Osteocyte (in vitro differentiated cells): Measurements from ENCODE around the gene PLCB3. TPM values are rescaled to one million over a fixed set of nuclear protein-coding genes. Genes with fewer than 3 reads are reported as not detected.

Experiments
- DNase-seq: peaks from one replicate; pipeline ENCODE4 v3.0.0; 2021; ENCODE audit warnings: mixed read lengths; ENCODE audit not compliant: unreplicated experiment; ENCODE audit errors: extremely low spot score
- H3K27ac Mint-ChIP-seq: one replicate; pipeline ENCODE4 v1.8.0; 2021; ENCODE audit warnings: mild to moderate bottlenecking, mixed read lengths; ENCODE audit not compliant: unreplicated experiment
- H3K27me3 Mint-ChIP-seq: one replicate; pipeline ENCODE4 v1.8.0; 2021; ENCODE audit warnings: mixed read lengths; ENCODE audit not compliant: unreplicated experiment
- H3K36me3 Mint-ChIP-seq: one replicate; pipeline ENCODE4 v1.8.0; 2021; ENCODE audit warnings: mixed read lengths; ENCODE audit not compliant: unreplicated experiment
- H3K4me1 Mint-ChIP-seq: one replicate; pipeline ENCODE4 v1.8.0; 2021; ENCODE audit warnings: mixed read lengths; ENCODE audit not compliant: unreplicated experiment
- H3K4me3 Mint-ChIP-seq: one replicate; pipeline ENCODE4 v1.8.0; 2021; ENCODE audit warnings: mild to moderate bottlenecking, moderate library complexity, mixed read lengths; ENCODE audit not compliant: unreplicated experiment
- H3K9me3 Mint-ChIP-seq: one replicate; pipeline ENCODE4 v1.8.0; 2021; ENCODE audit warnings: mixed read lengths; ENCODE audit not compliant: unreplicated experiment
- total RNA-seq: library from RNA; stranded (reverse); gene quantifications from 2 replicates; pipeline ENCODE4 v1.2.1, GENCODE V29; 2021
- TF ChIP-seq, protein P1 (sequence below): fragments of 200-600 bp; sonication (generic); IDR thresholded peaks from 2 replicates; pipeline ENCODE4 v1.5.0; 2021; ENCODE audit warnings: antibody characterized with exemption, mild to moderate bottlenecking, moderate library complexity

The PLCB3 gene
- total RNA-seq, 1 donor from 2014 or later = 32.0 TPM

- Mint-ChIP-seq H3K27ac (peak overlapping the region; percentile 34), H3K4me3 (peak overlapping the region; percentile 53), H3K4me1 (peaks cover 22% of the 10 kb centered on the region), H3K36me3 (no peaks in the 10 kb centered on the region), H3K9me3 (no peaks in the 10 kb centered on the region), H3K27me3 (no peaks in the 10 kb centered on the region)
- no peak for DNase-seq
- TF ChIP-seq, protein P1, sequence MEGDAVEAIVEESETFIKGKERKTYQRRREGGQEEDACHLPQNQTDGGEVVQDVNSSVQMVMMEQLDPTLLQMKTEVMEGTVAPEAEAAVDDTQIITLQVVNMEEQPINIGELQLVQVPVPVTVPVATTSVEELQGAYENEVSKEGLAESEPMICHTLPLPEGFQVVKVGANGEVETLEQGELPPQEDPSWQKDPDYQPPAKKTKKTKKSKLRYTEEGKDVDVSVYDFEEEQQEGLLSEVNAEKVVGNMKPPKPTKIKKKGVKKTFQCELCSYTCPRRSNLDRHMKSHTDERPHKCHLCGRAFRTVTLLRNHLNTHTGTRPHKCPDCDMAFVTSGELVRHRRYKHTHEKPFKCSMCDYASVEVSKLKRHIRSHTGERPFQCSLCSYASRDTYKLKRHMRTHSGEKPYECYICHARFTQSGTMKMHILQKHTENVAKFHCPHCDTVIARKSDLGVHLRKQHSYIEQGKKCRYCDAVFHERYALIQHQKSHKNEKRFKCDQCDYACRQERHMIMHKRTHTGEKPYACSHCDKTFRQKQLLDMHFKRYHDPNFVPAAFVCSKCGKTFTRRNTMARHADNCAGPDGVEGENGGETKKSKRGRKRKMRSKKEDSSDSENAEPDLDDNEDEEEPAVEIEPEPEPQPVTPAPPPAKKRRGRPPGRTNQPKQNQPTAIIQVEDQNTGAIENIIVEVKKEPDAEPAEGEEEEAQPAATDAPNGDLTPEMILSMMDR = no peak
Observed at GRCh38 chr11:64253043-64253442, 1.7 kb downstream of the PLCB3 start.

- no peaks in the 10 kb centered on the region for H3K36me3 Mint-ChIP-seq
- TF ChIP-seq, protein P1 = no peak
- H3K27ac Mint-ChIP-seq = peak overlapping the region; percentile 34
- no peaks in the 10 kb centered on the region for H3K9me3 Mint-ChIP-seq
- peaks cover 22% of the 10 kb centered on the region for H3K4me1 Mint-ChIP-seq
- peak overlapping the region; percentile 53 for H3K4me3 Mint-ChIP-seq
- no peak for DNase-seq
- no peaks in the 10 kb centered on the region for H3K27me3 Mint-ChIP-seq
Observed at GRCh38 chr11:64253481-64253880, 2.2 kb downstream of the PLCB3 start.

GRCh38 chr11:64254326-64254725, 3.0 kb downstream of the PLCB3 start:
- DNase-seq = no peak
- Mint-ChIP-seq H3K9me3 (no peaks in the 10 kb centered on the region), H3K27ac (peak overlapping the region; percentile 34), H3K27me3 (no peaks in the 10 kb centered on the region), H3K36me3 (peaks cover under 1% of the 10 kb centered on the region), H3K4me3 (no peak overlapping the region), H3K4me1 (peaks cover 22% of the 10 kb centered on the region)
- TF ChIP-seq, protein P1 = no peak

- Mint-ChIP-seq H3K27me3 (no peaks in the 10 kb centered on the region), H3K9me3 (no peaks in the 10 kb centered on the region), H3K36me3 (peaks cover 9% of the 10 kb centered on the region), H3K27ac (no peak overlapping the region), H3K4me1 (peaks cover 22% of the 10 kb centered on the region), H3K4me3 (no peak overlapping the region)
- TF ChIP-seq, protein P1 = no peak
- no peak for DNase-seq
Observed at GRCh38 chr11:64255135-64256128, 4.1 kb downstream of the PLCB3 start.

DNA sequence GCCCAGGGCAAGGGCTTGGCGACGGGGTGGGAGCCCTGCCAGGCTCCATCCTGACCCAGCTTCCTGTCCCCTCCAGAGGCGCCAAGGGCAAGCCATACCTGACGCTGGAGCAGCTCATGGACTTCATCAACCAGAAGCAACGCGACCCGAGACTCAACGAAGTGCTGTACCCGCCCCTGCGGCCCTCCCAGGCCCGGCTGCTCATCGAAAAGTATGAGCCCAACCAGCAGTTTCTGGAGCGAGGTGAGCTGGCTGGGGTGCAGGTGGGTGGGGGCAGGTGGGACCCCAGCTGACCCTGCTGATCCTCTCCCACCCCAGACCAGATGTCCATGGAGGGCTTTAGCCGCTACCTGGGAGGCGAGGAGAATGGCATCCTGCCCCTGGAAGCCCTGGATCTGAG, 5.0 kb downstream of the PLCB3 start:
- Mint-ChIP-seq H3K9me3 (no peaks in the 10 kb centered on the region), H3K36me3 (peaks cover 9% of the 10 kb centered on the region), H3K4me3 (no peak overlapping the region), H3K27me3 (no peaks in the 10 kb centered on the region), H3K27ac (no peak overlapping the region), H3K4me1 (peaks cover 19% of the 10 kb centered on the region)
- DNase-seq = no peak
- TF ChIP-seq, protein P1 = no peak
